Measurements from ENCODE around the gene IGFBP1. TPM values are rescaled to one million over a fixed set of nuclear protein-coding genes. Genes with fewer than 3 reads are reported as not detected.

IGFBP1 gene
- total and polyA plus RNA-seq, 9 of the 15 experiments (the other 6 are each of a cell fraction or from before 2014, with no cell fraction given): not detected

GRCh38 chr7:45927721-45928120 is 39.4 kb downstream of the IGFBP1 start:
- no TSS peak for BruUV-seq (replicated peaks)
- no peak overlapping the region for H3K4me2 ChIP-seq (ENCODE audit: insufficient read depth, low read length)
- no peak for TF ChIP-seq POLR2A (conservative IDR thresholded peaks at IDR 0.05)
- TF ChIP-seq MAFF (IDR thresholded peaks at IDR 0.05; ENCODE audit: low read length): no peak
- no peak for TF ChIP-seq FOXA3 (CRISPR knock-in tag; conservative IDR thresholded peaks at IDR 0.05 in 1 of 2, IDR thresholded peaks at IDR 0.05 in 1 of 2)
- TF ChIP-seq CBX8 (IDR thresholded peaks at IDR 0.05; ENCODE audit: borderline replicate concordance, extremely low read depth, low read depth, low read length, poor library complexity, severe bottlenecking): no peak
- TF ChIP-seq KDM5B (IDR thresholded peaks at IDR 0.05; ENCODE audit: insufficient replicate concordance, low read depth, low read length): no peak
- no peak for TF ChIP-seq SRSF7 (optimal IDR thresholded peaks at IDR 0.05; ENCODE audit: low read depth, low read length)
- no peak for TF ChIP-seq TSHZ1 (CRISPR knock-in tag; IDR thresholded peaks at IDR 0.05)
- no peak for TF ChIP-seq DMBX1 (CRISPR knock-in tag; IDR thresholded peaks at IDR 0.05; ENCODE audit: borderline replicate concordance)
- no peak for TF ChIP-seq SMARCA4 (IDR thresholded peaks at IDR 0.05)
- TF ChIP-seq TBL1XR1 (IDR thresholded peaks at IDR 0.05; ENCODE audit: low read length in 2 of 2): no peak
- no peak for TF ChIP-seq U2AF1 (optimal IDR thresholded peaks at IDR 0.05; ENCODE audit: low read depth, low read length)
- no peak for TF ChIP-seq WHSC1 (IDR thresholded peaks at IDR 0.05; ENCODE audit: low read length)
- TF ChIP-seq SMAD4 (CRISPR knock-in tag; conservative IDR thresholded peaks at IDR 0.05): no peak
- TF ChIP-seq MECOM (CRISPR knock-in tag; IDR thresholded peaks at IDR 0.05): no peak
- no peak for TF ChIP-seq ARNT (IDR thresholded peaks at IDR 0.05)
- no peak for TF ChIP-seq ZBTB26 (CRISPR knock-in tag; IDR thresholded peaks at IDR 0.05)
- POLR2A ChIA-PET: interaction anchor here (0.6 kb wide), 1 partner anchor 11 kb away, joined by 3 read pairs; no protein-coding TSS in a partner anchor
- intact Hi-C loops (cut with micrococcal nuclease): loop anchor here (10.0 kb wide), 1 partner anchor 427 kb away; no protein-coding TSS in a partner anchor
- H4K20me1 ChIP-seq (replicated peaks; ENCODE audit: control insufficient read depth, insufficient read depth, low read length): no peaks in the 10 kb centered on the region
- no peaks in the 10 kb centered on the region for H3K36me3 ChIP-seq (ENCODE audit: control insufficient read depth, insufficient read depth, low read length)
- in situ Hi-C loops (cut with MboI): loop anchor here (10.0 kb wide), 1 partner anchor 1157 kb away; no protein-coding TSS in a partner anchor
- H3K4me1 ChIP-seq (replicated peaks in 1 of 2; ENCODE audit: control insufficient read depth in 2 of 2, insufficient read depth in 2 of 2, low read length in 2 of 2): no peaks in the 10 kb centered on the region
- no peaks in the 10 kb centered on the region for H3K27me3 ChIP-seq (ENCODE audit: control insufficient read depth in 2 of 2, insufficient read depth in 2 of 2, low read length in 2 of 2)
- H2AFZ ChIP-seq (ENCODE audit: low read depth, low read length): no peak overlapping the region
- no peak for FAIRE-seq
- no peak overlapping the region for H3K27ac ChIP-seq (ENCODE audit: extremely low read depth, low read depth, low read length)
- CTCF ChIA-PET (ENCODE audit: low intra/inter-chr PET ratio): no interaction called here
- WGBS (ENCODE audit: insufficient coverage, low coverage, missing lambda C conversion rate): 9% methylated on average over 3 of the region's 3 CpGs
- no peak for DNase-seq (ENCODE audit: extremely low read depth in 1 of 4, low spot score in 3 of 4)
- H3K4me3 ChIP-seq: no peak overlapping the region
- no peak for ATAC-seq
- no peaks in the 10 kb centered on the region for H3K9me3 ChIP-seq (replicated peaks; ENCODE audit: control insufficient read depth, insufficient read depth, low read depth, low read length)
- H3K9ac ChIP-seq (ENCODE audit: insufficient read depth in 1 of 2, low read depth in 2 of 2, low read length in 2 of 2): no peak overlapping the region
- H3K79me2 ChIP-seq (ENCODE audit: control insufficient read depth, insufficient read depth, low read length): no peaks in the 10 kb centered on the region
- no peaks in the 10 kb centered on the region for H3K9me1 ChIP-seq (ENCODE audit: control insufficient read depth, insufficient read depth, low read length)

Data from K562 (cell line).